GM10248 (cell line): Measurements from ENCODE around the gene FERMT1.

Source experiments
- CTCF ChIA-PET: fragments of 300-600 bp; sonication (Branson Sonifier 250); formaldehyde crosslinking; extraction: SDS; loops from one replicate; lab custom pipeline; 2021; ENCODE audit warnings: antibody characterized with exemption; lab: Yijun Ruan, JAX
- POLR2A ChIA-PET: fragments of 350-650 bp; sonication (Branson Sonifier 250); formaldehyde crosslinking; extraction: SDS; loops from one replicate; lab custom pipeline; 2020; ENCODE audit warnings: antibody characterized with exemption; lab: Yijun Ruan, JAX
- DNase-seq: peaks from one replicate; pipeline ENCODE4 v3.0.0; 2012; ENCODE audit errors: extremely low spot score
- CTCF ChIP-seq: IDR thresholded peaks from 2 replicates; pipeline ENCODE4 v1.5.1; 2012; ENCODE audit warnings: mild to moderate bottlenecking, low read depth; ENCODE audit errors: extremely low read depth, missing control alignments, control extremely low read depth

The FERMT1 gene

GRCh38 chr20:6135347-6135746 lies 12.5 kb upstream of the FERMT1 start:
- DNase-seq, result no peak
- no peak for TF ChIP-seq CTCF
- ChIA-PET POLR2A (no interaction called here), CTCF (interaction anchor here (1.0 to 1.1 kb wide), 2 partner anchors 8 to 10 kb away, joined by 3 to 4 read pairs; no protein-coding TSS in a partner anchor)

- ChIA-PET CTCF (interaction anchor here (1.0 to 1.1 kb wide), 2 partner anchors 9 kb away, joined by 3 to 4 read pairs; no protein-coding TSS in a partner anchor), POLR2A (no interaction called here)
- no peak for DNase-seq
- TF ChIP-seq CTCF, result no peak
These were observed 11.8 kb upstream of the FERMT1 start for GRCh38 chr20:6134592-6134991.

- ChIA-PET CTCF (interaction anchor here (1.2 kb wide), 1 partner anchor 11 kb away, joined by 5 read pairs; no protein-coding TSS in a partner anchor), POLR2A (no interaction called here)
- DNase-seq, result no peak
- TF ChIP-seq CTCF, result no peak
These were observed 7.2 kb upstream of the FERMT1 start for GRCh38 chr20:6130045-6130444.

GRCh38 chr20:6127825-6128224 lies 5.0 kb upstream of the FERMT1 start:
- ChIA-PET POLR2A (no interaction called here), CTCF (no interaction called here)
- no peak for TF ChIP-seq CTCF
- no peak for DNase-seq

GRCh38 chr20:6126846-6127245 lies 4.0 kb upstream of the FERMT1 start:
- POLR2A ChIA-PET, result no interaction called here
- no peak for DNase-seq
- CTCF ChIA-PET, result interaction anchor here (1.4 kb wide), 1 partner anchor 13 kb away, joined by 6 read pairs; no protein-coding TSS in a partner anchor
- no peak for TF ChIP-seq CTCF

- TF ChIP-seq CTCF, result no peak
- no peak for DNase-seq
- CTCF ChIA-PET, result no interaction called here
- POLR2A ChIA-PET, result no interaction called here
These were observed 802 bp upstream of the FERMT1 start for GRCh38 chr20:6123649-6124014.
